HFFc6 (cell line): Measurements from ENCODE around the gene ABHD6. TPM values are rescaled to one million over a fixed set of nuclear protein-coding genes. Genes with fewer than 3 reads are reported as not detected.
"Not testable (repeated sequence)": the region's sequence is repeated elsewhere in the genome, so short reads cannot be mapped to it uniquely, and the experiment has no call there.

ENCODE experiments used
- DNase-seq: peaks from one replicate; pipeline ENCODE4 v3.0.0-alpha.2; 2018
- H3K27ac Mint-ChIP-seq: 2 replicates; pipeline ENCODE4 v1.8.0; 2020; ENCODE audit warnings: mild to moderate bottlenecking, mixed read lengths
- H3K27me3 Mint-ChIP-seq: 2 replicates; pipeline ENCODE4 v1.8.0; 2021; ENCODE audit warnings: mild to moderate bottlenecking, moderate library complexity, mixed read lengths; ENCODE audit not compliant: insufficient read depth
- H3K36me3 Mint-ChIP-seq: 2 replicates; pipeline ENCODE4 v1.8.0; 2021; ENCODE audit warnings: low read depth, mixed read lengths
- H3K4me1 Mint-ChIP-seq: 2 replicates; pipeline ENCODE4 v1.8.0; 2020; ENCODE audit warnings: low read depth, mixed read lengths
- H3K4me3 Mint-ChIP-seq: 2 replicates; pipeline ENCODE4 v1.8.0; 2020; ENCODE audit warnings: mild to moderate bottlenecking, moderate library complexity, mixed read lengths
- H3K9me3 Mint-ChIP-seq: 2 replicates; pipeline ENCODE4 v1.8.0; 2020; ENCODE audit warnings: mild to moderate bottlenecking, mixed read lengths
- total RNA-seq, 6 experiments: library from RNA; stranded (reverse); fragmentation: NEBNext Ultra II Directional; extraction: Animal tissue kit (Norgen Biotek cat#: 25700); gene quantifications; 2 replicates in 1 of 6; 3 replicates in 5 of 6; pipeline ENCODE4 v1.2.3, GENCODE V29; 2021
- TF ChIP-seq, protein P1 (sequence below): fragments of 200-600 bp; sonication (generic); IDR thresholded peaks from 2 replicates; pipeline ENCODE4 v1.5.0; 2021; ENCODE audit warnings: antibody characterized with exemption, mild to moderate bottlenecking

The ABHD6 gene
- total RNA-seq, 6 experiments from 2014 or later, result 6.1 to 8.9 (median 6.5) TPM

DNA sequence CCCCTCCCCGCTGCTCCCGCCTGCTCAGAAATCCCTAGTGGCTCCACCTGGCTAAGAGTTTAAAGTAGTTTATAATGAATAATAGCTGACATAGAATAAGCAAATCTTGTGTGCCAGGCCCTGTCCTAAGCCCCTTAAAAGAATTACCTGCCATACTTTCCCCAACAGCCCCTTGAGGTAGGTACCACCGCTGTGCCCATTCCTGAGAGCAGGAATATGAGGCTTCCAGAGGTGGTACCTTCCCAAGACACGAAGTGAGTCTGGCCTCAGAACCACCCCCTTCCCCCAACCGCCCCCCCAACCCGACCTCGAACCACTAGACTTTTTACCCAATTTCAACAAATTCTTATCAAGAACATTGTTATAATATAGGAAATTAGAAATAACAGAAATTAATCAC lies 1.2 kb downstream of the ABHD6 start:
- Mint-ChIP-seq H3K4me3 (peak overlapping the region; percentile 91), H3K27me3 (peaks cover 5% of the 10 kb centered on the region), H3K4me1 (peaks cover 31% of the 10 kb centered on the region), H3K9me3 (no peaks in the 10 kb centered on the region), H3K36me3 (no peaks in the 10 kb centered on the region), H3K27ac (no peak overlapping the region)
- no peak for DNase-seq
- TF ChIP-seq, protein P1, sequence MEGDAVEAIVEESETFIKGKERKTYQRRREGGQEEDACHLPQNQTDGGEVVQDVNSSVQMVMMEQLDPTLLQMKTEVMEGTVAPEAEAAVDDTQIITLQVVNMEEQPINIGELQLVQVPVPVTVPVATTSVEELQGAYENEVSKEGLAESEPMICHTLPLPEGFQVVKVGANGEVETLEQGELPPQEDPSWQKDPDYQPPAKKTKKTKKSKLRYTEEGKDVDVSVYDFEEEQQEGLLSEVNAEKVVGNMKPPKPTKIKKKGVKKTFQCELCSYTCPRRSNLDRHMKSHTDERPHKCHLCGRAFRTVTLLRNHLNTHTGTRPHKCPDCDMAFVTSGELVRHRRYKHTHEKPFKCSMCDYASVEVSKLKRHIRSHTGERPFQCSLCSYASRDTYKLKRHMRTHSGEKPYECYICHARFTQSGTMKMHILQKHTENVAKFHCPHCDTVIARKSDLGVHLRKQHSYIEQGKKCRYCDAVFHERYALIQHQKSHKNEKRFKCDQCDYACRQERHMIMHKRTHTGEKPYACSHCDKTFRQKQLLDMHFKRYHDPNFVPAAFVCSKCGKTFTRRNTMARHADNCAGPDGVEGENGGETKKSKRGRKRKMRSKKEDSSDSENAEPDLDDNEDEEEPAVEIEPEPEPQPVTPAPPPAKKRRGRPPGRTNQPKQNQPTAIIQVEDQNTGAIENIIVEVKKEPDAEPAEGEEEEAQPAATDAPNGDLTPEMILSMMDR, result no peak

DNA sequence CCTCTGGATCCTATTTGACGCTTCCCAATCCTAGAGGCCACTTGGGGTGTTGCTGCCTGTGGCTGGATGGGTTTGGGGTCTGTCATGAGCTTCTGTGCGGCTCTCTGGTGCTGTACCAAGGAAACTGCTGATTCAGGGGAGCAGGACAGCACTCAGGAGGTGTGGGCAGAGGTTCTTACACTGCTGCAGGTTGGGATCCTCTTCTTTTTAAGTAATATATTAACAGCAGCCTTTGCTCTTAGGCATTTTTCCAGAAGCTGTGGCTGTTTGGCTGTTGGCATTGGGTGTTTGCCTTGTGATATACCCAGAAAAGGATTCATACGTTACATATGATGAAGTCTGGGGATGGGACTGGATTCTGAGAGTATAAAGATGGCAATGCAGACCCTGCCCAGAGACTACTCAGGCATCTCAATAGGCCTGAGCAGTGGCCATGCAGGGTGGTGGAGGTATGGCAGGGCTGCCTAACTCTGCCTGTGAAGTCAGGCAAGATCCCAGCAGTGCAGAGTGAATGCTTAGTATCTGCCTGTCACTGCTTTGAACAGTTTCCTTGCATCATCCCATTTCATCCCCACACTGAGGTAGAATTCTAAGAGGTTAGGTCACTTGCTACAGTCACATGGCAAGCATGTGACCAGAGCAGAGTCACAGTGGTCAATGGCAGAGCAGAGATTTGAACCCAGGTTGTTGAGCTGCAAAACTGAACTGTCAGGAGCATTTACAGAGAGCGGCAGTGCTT lies 3.9 kb downstream of the ABHD6 start:
- TF ChIP-seq, protein P1, result no peak
- Mint-ChIP-seq H3K27me3 (peaks cover 1% of the 10 kb centered on the region), H3K36me3 (no peaks in the 10 kb centered on the region), H3K9me3 (no peaks in the 10 kb centered on the region), H3K4me1 (peaks cover 24% of the 10 kb centered on the region), H3K4me3 (peak overlapping the region; percentile 12; the same call in 1 of the 2 replicates), H3K27ac (peak overlapping the region; percentile 55)
- DNase-seq, result peak; percentile 22

- peak; percentile 58 for DNase-seq
- Mint-ChIP-seq H3K27ac (peak overlapping the region; percentile 55), H3K27me3 (peaks cover 1% of the 10 kb centered on the region; the same call in 1 of the 2 replicates), H3K4me3 (peak overlapping the region; percentile 12; the same call in 1 of the 2 replicates), H3K36me3 (no peaks in the 10 kb centered on the region), H3K4me1 (peaks cover 24% of the 10 kb centered on the region), H3K9me3 (no peaks in the 10 kb centered on the region)
- TF ChIP-seq, protein P1, result no peak
Observed at GRCh38 chr3:58242340-58242739, 4.7 kb downstream of the ABHD6 start.

- peaks cover 24% of the 10 kb centered on the region for H3K4me1 Mint-ChIP-seq
- not testable (repeated sequence) for H3K9me3 Mint-ChIP-seq, DNase-seq, H3K27me3 Mint-ChIP-seq, H3K4me3 Mint-ChIP-seq, H3K36me3 Mint-ChIP-seq, H3K27ac Mint-ChIP-seq
Observed at GRCh38 chr3:58242860-58243259, 5.3 kb downstream of the ABHD6 start.

DNA sequence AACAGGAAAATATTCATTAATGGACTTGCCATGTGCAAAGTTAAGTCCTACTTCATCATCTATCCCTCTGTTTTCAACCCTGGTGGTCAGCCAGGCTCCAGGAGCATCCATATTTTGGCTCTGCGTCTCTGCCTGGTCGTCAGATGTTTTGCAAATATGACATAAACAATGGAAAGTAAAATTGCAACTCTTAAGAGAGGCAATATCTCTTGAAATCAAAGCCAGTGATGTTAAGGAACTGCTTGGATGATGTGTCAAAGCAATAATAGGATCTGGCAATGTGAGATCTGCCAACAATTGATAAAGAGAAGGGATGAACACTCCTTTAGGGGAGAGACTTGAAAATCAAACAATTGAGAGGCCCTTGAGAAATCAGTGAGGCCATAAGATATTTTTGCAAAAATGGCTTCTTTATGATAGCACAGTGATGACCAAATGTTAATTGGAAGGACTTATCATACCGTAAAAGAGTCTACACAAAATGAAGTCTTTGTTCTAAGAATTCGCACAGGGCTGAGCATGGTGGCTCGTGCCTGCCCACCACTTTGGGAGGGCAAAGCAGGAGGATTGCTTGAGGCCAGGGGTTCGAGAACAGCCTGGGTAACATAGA lies 6.5 kb downstream of the ABHD6 start:
- H3K27ac Mint-ChIP-seq, result no peak overlapping the region

More for the DNA sequence above, 6.5 kb downstream of the ABHD6 start:
- Mint-ChIP-seq H3K27me3 (peaks cover 1% of the 10 kb centered on the region; the same call in 1 of the 2 replicates), H3K9me3 (no peaks in the 10 kb centered on the region), H3K4me3 (no peak overlapping the region), H3K36me3 (no peaks in the 10 kb centered on the region), H3K4me1 (peaks cover 18% of the 10 kb centered on the region)
- no peak for DNase-seq
- TF ChIP-seq, protein P1, result no peak
